MM.1S (cell line): ENCODE data around the gene SGPL1.

ENCODE experiments used
- EZH2 ChIP-seq: fragments of 300-600 bp; sonication (generic); optimal IDR thresholded peaks from 2 replicates; pipeline ENCODE3; 2017; ENCODE audit warnings: low read depth, mild to moderate bottlenecking, antibody characterized with exemption, low read length, mixed read lengths
- EZH2phosphoT487 ChIP-seq: fragments of 300-600 bp; sonication (generic); IDR thresholded peaks from 2 replicates; pipeline ENCODE4 v1.6.1; 2018; ENCODE audit warnings: antibody characterized with exemption, low read length
- TF ChIP-seq, protein P1 (sequence below): fragments of 300-600 bp; sonication (generic); IDR thresholded peaks from 2 replicates; pipeline ENCODE4 v1.5.1; 2016; ENCODE audit warnings: antibody characterized with exemption, low read length, mixed read lengths

DNA sequence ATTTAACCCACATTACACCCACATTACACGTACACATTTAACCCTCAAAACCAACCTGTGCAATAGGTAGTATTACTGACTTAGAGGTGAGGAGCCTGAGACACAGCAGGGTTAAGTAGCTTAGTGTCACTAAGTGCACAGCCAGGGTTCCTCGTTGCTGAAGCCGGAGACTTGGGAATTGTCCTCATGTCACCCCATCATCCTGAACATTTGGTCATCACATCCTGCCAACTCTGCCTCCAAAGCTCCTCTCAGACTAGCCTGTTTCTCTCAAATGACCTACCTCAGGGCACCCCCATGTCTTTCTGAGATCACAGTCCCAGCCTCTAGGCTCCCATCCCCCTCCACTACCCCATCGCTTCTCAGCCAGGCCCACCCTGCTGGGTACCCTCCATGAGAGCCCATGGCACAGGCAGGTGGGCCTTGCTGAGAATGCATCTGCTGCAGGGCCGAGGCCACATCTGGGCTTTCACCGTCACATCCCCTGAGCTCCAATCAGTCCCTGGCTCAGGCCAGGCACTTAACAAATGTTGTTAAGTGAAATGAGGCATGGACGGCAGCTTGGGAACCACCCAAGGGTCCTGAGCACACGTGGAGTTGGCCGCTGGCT lies 93.7 kb downstream of the SGPL1 start:
- TF ChIP-seq, protein P1, sequence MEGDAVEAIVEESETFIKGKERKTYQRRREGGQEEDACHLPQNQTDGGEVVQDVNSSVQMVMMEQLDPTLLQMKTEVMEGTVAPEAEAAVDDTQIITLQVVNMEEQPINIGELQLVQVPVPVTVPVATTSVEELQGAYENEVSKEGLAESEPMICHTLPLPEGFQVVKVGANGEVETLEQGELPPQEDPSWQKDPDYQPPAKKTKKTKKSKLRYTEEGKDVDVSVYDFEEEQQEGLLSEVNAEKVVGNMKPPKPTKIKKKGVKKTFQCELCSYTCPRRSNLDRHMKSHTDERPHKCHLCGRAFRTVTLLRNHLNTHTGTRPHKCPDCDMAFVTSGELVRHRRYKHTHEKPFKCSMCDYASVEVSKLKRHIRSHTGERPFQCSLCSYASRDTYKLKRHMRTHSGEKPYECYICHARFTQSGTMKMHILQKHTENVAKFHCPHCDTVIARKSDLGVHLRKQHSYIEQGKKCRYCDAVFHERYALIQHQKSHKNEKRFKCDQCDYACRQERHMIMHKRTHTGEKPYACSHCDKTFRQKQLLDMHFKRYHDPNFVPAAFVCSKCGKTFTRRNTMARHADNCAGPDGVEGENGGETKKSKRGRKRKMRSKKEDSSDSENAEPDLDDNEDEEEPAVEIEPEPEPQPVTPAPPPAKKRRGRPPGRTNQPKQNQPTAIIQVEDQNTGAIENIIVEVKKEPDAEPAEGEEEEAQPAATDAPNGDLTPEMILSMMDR = no peak
- TF ChIP-seq EZH2phosphoT487 (no peak), EZH2 (no peak)
